Measurements from ENCODE around the gene ADSL. TPM values are rescaled to one million over a fixed set of nuclear protein-coding genes. Genes with fewer than 3 reads are reported as not detected.

Gene ADSL
- total and polyA plus RNA-seq, 11 donors: 35.5 to 131 (median 52.0) TPM

DNA sequence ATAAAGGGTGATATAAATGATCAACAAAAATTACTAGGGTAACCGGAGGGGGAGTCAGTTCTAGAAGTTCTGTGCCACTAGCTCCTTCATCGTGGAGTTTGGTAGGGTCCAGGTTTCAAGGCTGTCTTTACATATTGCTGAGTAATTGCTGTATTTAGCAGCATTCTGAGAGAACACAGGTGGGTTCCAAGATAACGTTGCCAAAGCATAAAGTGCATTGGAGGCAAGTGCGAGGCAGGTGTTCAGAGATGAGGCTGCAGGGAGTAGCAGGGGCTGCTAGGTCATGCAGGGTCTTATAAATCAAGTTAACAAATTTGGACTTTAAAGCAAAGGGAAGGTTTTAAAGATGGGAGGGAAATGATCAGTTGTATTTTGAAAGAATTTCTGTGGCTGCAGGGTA lies 41.9 kb downstream of the ADSL start:
- TF ChIP-seq, protein P1, sequence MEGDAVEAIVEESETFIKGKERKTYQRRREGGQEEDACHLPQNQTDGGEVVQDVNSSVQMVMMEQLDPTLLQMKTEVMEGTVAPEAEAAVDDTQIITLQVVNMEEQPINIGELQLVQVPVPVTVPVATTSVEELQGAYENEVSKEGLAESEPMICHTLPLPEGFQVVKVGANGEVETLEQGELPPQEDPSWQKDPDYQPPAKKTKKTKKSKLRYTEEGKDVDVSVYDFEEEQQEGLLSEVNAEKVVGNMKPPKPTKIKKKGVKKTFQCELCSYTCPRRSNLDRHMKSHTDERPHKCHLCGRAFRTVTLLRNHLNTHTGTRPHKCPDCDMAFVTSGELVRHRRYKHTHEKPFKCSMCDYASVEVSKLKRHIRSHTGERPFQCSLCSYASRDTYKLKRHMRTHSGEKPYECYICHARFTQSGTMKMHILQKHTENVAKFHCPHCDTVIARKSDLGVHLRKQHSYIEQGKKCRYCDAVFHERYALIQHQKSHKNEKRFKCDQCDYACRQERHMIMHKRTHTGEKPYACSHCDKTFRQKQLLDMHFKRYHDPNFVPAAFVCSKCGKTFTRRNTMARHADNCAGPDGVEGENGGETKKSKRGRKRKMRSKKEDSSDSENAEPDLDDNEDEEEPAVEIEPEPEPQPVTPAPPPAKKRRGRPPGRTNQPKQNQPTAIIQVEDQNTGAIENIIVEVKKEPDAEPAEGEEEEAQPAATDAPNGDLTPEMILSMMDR (IDR thresholded peaks at IDR 0.05): no peak
- H3K27me3 ChIP-seq: no peaks in the 10 kb centered on the region
- no peak overlapping the region for H3K4me3 ChIP-seq
- intact Hi-C loops (cut with DNase I): no loop called here
- no peak overlapping the region for H3K27ac ChIP-seq
- peaks cover 0 to 24% (median 4%) of the 10 kb centered on the region in 12 donors for H3K4me1 ChIP-seq
- no peak for ATAC-seq
- DNase-seq: no peak
- H3K36me3 ChIP-seq: no peaks in the 10 kb centered on the region
- no peaks in the 10 kb centered on the region for H3K9me3 ChIP-seq
- WGBS, 4 donors: 74 to 93% (median 89%) methylated on average over 4 of the region's 4 CpGs

DNA sequence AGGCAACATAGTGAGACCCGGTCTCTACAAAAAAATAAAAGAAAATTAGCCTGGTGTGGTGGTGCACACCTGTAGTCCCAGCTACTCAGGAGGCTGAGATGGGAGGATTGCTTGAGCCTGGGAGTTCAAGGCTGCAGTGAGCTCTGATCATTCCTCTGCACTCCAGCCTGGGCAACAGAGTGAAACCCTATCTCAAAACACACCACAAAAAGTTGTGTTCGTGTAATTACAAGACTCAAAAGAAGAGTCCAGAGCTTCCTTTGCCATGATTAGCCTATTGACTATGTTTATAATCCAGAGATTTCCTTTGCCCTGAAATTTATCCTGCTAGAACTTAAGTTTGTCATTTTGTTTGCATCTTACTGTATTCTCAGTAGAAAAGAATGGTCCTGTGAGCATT lies 45.1 kb downstream of the ADSL start:
- Histone ChIP-seq H3K4me1 (peaks cover 0 to 5% (median 0%) of the 10 kb centered on the region in 12 donors), H3K36me3 (peaks cover 0 to 9% (median 0%) of the 10 kb centered on the region in 9 donors), H3K27ac (no peak overlapping the region), H3K4me3 (no peak overlapping the region), H3K9me3 (no peaks in the 10 kb centered on the region), H3K27me3 (no peaks in the 10 kb centered on the region)
- intact Hi-C loops (cut with DNase I): no loop called here
- DNase-seq (no peak), ATAC-seq (no peak)
- TF ChIP-seq, protein P1 (IDR thresholded peaks at IDR 0.05): no peak
- TF ChIP-seq POLR2A (IDR thresholded peaks at IDR 0.05): no peak
- 76 to 91% (median 87%) methylated on average over 2 of the region's 2 CpGs for WGBS, 4 donors

DNA sequence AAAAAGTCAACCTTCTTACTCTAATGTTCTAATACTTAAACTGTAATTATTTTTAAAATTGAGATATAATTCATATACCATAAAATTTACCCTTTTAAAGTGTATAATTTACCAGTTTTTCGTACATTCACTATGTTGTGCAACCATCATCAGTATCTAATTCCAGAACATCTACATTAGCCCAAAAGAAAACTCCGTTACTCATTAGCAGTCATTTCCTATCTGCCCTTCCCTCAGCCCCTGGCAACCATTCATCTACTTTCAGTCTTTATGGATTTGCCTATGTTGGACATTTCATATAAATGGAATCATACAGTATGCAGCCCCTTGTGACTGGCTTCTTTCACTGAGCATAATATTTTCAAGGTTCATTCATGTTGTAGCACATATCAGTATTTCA lies 46.3 kb downstream of the ADSL start:
- Histone ChIP-seq H3K4me3 (no peak overlapping the region), H3K4me1 (peaks cover 0 to 17% (median 6%) of the 10 kb centered on the region in 12 donors), H3K9me3 (no peaks in the 10 kb centered on the region), H3K27me3 (no peaks in the 10 kb centered on the region), H3K36me3 (peaks cover 0 to 9% (median 0%) of the 10 kb centered on the region in 9 donors), H3K27ac (no peak overlapping the region)
- no peak for TF ChIP-seq POLR2A (IDR thresholded peaks at IDR 0.05)
- TF ChIP-seq, protein P1 (IDR thresholded peaks at IDR 0.05): no peak
- no peak for DNase-seq
- intact Hi-C loops (cut with DNase I): no loop called here
- no peak for ATAC-seq
- 82 to 89% (median 86%) methylated on average over 2 of the region's 2 CpGs for WGBS, 4 donors

DNA sequence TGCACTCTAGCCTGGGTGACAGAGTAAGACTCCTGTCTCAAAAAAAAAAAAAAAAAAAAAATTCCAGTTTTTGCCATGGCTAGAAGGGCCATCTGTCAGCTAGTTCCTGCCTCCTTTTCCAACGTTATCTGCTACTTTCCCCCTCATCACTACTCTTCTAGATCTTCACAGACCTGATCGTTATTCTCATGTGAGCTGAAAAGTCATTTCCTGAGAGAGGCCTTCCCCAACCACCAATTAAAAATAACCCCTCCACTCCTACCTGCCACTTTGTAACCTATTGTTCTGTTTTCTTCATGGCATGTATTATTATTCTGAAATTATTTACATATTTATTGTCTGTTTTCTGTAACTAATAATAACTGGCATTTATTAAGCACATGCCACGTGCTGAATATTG lies 48.3 kb downstream of the ADSL start:
- peaks cover 0 to 9% (median 0%) of the 10 kb centered on the region in 9 donors for H3K36me3 ChIP-seq
- TF ChIP-seq, protein P1 (IDR thresholded peaks at IDR 0.05): no peak
- no peak for TF ChIP-seq POLR2A (IDR thresholded peaks at IDR 0.05)
- H3K9me3 ChIP-seq: no peaks in the 10 kb centered on the region
- intact Hi-C loops (cut with DNase I): no loop called here
- DNase-seq (no peak), ATAC-seq (no peak)
- no peaks in the 10 kb centered on the region for H3K27me3 ChIP-seq
- peaks cover 0 to 25% (median 6%) of the 10 kb centered on the region in 12 donors for H3K4me1 ChIP-seq
- H3K4me3 ChIP-seq: no peak overlapping the region
- WGBS, 4 donors: 66 to 71% (median 69%) methylated on average over 3 of the region's 3 CpGs
- no peak overlapping the region for H3K27ac ChIP-seq
